Measurements from ENCODE around the gene COL11A2.

Gene COL11A2

GRCh38 chr6:33171016-33171879 lies 21.0 kb downstream of the COL11A2 start:
- no peak for DNase-seq

GRCh38 chr6:33170176-33171015 lies 21.9 kb downstream of the COL11A2 start:
- DNase-seq, result no peak

DNA sequence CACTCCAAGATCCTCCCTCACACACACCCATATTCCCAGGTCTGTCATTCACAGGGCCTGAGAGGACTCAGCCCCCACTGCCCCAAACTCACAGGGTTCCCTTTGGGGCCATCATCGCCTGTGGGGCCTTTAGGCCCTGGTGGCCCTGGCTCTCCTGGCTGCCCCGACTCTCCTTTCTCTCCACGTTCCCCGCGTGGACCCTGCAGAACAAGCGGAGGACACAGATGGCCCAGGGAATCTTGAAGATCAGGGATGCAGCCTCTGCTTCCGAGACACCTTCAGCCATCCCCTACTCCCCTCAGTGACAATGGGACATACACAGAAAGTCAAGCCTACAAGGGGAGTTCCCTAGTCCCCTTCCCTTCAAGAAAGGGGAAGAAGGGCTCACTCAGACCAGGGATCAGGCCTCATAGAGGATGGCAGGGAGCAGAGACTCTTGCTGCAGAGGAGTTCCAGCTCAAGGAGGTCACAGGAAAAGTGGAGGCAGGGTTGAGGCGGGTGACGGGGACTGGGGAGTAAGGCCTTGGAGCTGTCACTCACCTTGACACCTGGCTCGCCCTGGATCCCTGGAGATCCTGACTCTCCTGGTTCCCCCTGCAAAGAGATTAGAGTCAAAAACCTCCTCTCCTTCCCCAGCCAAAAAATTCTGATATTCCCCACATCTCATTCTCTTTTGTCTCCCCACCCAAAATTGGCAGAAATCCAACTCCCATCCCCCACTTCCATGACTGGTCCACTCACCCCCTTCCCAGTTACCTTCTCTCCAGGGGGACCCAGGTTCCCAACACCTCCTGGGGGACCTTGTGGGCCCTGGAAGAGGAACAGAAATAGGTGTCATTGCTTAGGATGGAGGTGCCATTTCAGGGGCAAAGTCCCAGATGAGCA lies 22.7 kb downstream of the COL11A2 start:
- no peak for DNase-seq

- no peak for DNase-seq
These were observed 23.6 kb downstream of the COL11A2 start for GRCh38 chr6:33168639-33169038.

DNA sequence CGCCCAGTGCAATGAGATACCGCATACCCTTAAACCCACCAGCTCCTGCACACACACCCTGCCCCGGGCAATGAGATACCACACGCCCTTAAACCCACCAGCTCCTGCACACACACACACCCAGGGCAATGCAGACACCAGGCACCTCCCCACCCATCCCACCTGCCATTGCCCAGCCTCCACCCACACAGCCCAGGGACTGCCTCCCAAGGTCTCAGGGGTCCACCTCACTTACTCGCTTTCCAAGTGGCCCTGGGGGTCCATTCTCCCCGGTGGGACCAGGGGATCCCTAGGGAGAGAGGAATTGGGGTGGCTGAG lies 24.0 kb downstream of the COL11A2 start:
- no peak for DNase-seq

DNA sequence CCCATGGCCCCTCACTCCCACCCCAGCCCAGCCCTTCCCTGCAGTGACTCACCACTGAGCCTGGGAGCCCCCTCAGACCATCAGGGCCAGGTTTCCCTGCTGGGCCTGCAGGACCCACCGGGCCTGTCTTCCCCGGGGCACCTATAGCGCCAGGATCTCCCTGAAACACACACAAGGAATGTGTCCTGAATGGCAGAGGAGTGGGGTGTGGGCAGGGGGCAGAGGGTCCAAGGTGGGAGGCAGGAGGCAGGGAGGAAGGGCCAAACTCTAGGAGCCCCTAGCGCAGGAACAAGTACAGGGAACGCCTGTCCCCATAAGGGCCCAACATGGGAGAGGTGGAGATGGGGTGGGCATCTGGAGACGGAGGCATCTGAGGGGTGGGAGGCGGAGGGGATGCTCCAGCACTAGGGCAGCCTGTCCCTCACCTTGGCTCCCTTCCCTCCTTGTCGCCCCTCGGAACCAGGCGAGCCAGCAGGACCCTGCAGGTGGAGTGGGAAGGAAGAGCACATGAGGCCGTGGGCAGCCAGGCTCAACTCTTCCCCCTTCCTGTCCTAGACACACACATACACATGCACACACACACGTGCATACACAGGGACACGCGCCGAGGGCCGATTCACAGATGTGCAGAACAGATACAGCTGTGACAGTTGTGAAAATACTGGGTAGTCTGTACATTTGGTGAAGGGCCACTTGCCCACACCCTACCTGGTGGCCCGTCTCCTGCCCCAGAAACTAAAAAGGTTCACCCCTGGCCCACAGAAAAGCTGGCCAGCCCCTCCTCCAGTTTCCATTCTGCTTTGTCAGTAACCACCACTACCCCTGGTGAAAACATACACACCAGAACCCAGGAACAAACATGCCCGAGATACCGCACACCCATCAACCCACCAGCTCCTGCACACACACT lies 24.6 kb downstream of the COL11A2 start:
- DNase-seq, result no peak

GRCh38 chr6:33166811-33167210 lies 25.5 kb downstream of the COL11A2 start:
- DNase-seq, result no peak

DNA sequence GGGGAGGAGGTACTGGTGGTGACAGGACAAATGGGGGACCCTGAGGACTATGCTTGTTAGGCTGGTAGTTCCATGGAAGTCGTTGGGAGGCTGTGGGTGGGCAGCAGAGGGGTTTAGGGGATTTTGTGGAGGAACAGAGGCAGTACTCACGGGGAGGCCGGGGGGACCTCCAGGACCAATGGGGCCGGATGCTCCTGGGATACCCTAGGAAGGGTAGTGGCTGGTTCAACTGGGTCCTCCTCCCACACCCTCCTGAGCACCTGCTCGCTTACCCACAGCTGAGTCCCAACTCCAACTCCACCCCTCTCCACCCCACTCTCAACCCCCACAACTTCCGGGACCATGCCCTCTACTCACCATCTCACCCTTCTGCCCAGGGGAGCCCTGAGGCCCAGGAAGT lies 25.9 kb downstream of the COL11A2 start:
- no peak for DNase-seq

DNA sequence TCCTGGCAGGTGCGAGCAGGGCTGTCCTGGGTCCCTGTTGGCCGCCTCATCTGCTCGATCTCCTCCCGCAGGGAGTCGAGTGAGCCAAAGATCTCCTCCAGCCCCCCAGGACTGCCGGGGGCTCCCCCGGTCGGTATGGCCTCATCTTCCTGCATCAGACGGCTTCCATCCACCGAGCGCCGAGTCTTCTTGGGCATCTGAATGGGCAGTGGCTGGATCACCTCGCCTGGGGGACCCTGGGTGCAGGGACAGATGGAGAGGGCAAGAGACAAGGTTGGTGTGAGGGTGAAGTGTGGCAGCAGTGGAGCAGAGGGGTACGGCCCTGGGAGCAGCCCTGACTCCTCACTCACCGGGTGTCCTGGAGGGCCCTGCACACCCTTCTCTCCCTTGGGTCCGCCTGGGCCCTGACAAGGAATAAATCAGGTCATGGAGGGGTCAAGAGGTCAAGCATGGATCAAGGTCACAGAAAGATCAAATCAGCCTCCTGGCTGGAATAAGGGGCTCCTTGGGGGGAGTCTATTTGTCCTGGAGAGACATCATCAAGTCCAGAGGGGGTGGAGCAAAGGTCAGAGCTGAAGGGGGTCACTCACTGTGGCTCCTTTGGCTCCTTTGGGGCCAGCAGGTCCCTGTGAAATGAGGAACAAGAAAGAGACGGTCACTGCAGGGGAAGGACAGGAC lies 26.5 kb downstream of the COL11A2 start:
- DNase-seq, result no peak

GRCh38 chr6:33164665-33165373 lies 27.4 kb downstream of the COL11A2 start:
- no peak for DNase-seq

DNA sequence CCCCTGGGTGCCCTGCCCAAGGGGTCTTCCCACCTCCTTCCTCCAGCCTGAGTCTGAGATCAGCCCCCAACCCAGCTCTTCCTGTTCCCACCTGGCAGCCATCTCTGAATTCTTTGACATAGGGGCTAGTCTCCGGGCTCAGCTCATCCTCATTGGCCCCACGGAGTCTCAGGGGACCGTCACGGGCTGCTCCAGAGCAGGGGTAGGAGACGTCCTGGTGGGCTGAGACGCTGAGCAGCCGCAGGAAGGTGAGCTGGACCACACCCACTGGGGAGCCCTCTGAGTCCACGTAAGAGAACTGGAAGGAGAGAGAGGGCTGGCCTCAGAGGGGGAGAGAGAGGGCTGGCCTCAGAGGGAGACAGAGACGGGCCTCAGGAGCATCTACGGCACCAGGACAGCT lies 28.1 kb downstream of the COL11A2 start:
- DNase-seq, result no peak

DNA sequence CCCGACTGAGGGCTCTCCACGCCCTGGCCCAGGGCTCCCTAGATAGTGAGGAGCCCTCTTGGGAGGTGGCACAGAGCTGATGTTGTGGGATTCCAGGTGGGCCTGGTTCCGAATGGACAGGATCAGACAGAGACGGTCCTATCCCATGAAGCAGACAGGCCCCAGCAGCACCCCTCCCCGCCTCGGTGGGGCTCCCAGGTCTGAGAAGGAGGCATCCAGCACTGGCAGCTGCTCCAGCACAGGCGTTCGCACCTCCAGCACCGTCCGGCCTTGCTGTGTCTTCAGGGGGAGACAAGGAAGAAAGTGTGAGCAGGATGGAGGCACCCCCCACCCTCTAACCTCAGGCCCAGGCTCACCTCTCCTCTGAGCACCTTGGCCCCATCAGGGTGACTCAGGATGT lies 28.7 kb downstream of the COL11A2 start:
- no peak for DNase-seq

- peak; percentile 91 for DNase-seq
These were observed 30.6 kb downstream of the COL11A2 start for GRCh38 chr6:33161354-33162331.

DNA sequence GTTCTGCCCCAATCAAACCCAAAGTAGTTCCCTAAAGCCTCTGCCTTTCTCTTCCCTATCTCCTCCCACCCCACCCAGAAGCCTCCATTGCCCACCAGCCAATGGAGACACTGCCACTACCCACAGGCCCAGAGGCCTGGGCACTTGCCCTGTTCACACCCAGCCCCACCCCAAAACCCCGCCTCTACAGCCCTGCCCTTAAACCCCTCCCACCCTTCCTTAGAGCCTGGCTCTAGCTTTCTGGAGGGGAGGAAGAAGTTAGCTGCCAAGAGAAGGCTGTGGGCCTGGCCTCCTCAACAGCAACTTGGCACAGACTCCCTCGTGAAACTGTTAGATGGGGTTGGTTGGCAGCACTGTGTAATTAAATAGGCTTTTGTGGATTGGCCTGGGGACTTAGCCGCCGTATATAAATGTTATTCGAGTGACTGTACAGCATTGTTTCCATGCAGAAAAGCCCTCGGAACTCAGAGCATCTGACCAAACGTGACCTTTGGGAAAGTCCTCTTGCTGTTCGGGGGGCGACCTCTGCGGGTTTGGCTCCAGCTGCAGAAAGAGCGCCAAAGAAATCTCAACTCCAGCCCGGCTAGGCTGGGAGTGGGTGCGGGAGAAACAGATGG lies 31.4 kb downstream of the COL11A2 start:
- peak; percentile 29 for DNase-seq

DNA sequence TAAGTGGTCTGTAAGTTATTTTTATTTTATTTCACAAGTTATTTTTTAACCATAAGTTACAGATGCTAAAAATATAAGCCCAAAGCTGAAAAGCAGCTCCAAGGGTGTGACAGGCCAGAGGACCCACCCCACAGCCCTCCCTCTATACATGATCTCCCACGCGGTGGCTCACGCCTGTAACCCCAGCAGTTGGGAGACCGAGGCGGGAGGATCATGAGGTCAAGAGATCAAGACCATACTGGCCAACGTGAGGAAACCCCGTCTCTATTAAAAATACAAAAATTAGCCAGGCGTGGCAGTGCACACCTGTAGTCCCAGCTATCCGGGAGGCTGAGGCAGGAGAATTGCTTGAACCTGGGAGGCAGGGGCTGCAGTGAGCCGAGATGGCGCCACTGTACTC lies 32.2 kb downstream of the COL11A2 start:
- no peak for DNase-seq

DNA sequence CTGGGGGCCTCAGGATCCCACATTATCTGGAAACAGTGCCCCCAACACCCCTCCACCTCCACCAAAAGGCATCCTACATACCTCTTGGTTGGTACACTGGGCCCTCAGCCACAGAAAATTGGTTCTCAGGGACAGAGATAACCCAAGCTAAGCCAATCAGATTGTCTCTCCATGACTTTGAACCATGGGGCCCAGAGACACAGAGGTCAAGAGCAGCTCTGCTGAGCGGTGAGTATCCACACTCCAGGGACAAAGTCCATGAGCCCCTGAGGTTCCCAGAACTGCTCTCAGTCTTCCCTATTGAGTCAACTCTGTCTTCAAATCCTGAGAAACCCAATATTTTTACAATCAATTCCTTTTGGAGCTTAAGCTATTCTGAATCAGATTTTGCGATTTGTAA lies 35.3 kb downstream of the COL11A2 start:
- no peak for DNase-seq

DNA sequence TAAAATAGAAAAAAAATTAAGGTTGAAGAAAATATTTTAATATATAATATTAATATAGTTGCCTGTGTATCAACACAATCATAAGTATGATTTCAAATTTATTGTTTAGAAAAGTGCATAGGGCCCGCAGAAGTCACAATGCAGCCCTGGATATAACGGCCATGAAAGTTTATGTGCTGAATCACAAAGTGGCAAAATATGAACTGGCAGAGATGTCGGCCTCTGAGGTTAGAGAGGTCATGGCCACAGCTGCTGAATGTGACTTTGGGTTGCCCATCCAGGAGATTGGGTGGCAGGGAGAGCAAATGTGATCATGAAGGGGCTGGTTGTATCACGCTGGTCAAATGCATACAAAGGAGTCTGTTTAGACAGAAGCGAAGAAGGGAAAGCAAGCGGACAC lies 35.7 kb downstream of the COL11A2 start:
- no peak for DNase-seq

GRCh38 chr6:33154349-33154748 lies 37.9 kb downstream of the COL11A2 start:
- no peak for DNase-seq

- DNase-seq, result no peak
These were observed 41.2 kb downstream of the COL11A2 start for GRCh38 chr6:33151050-33151449.

Measured in stimulated activated CD4-positive, alpha-beta T cell treated with anti-CD3 and anti-CD28 coated beads, Interleukin-15, amount 100 ng/mL, for 24 hours (primary cell).